Cardiac muscle cell (in vitro differentiated cells and primary cell): Measurements from ENCODE around the gene PHF2. TPM values are rescaled to one million over a fixed set of nuclear protein-coding genes. Genes with fewer than 3 reads are reported as not detected.

ENCODE experiments used
- DNase-seq, 2 donors: peaks; one replicate each; pipeline versions ENCODE4 v3.0.0 to v3.0.0-alpha.2; 2010 to 2017; ENCODE audit warnings: low read depth in 1 of 2, low spot score in 1 of 2
- H3K27ac ChIP-seq: fragments of 200-600 bp; sonication (generic); 2 replicates; pipeline ENCODE4 v1.5.1; 2016
- H3K27me3 ChIP-seq: fragments of 200-600 bp; sonication (generic); 2 replicates; pipeline ENCODE4 v1.6.0; 2016; ENCODE audit warnings: control low read depth
- H3K36me3 ChIP-seq: fragments of 200-600 bp; sonication (generic); 2 replicates; pipeline ENCODE4 v1.5.1; 2016; ENCODE audit warnings: control low read depth
- H3K4me1 ChIP-seq: fragments of 200-600 bp; sonication (generic); 2 replicates; pipeline ENCODE4 v1.8.1; 2017; ENCODE audit warnings: low read depth, mild to moderate bottlenecking, mixed run types
- H3K4me3 ChIP-seq: fragments of 200-600 bp; sonication (generic); 2 replicates; pipeline ENCODE4 v1.5.1; 2016; ENCODE audit warnings: mild to moderate bottlenecking
- H3K9me3 ChIP-seq: fragments of 200-600 bp; sonication (generic); 2 replicates; pipeline ENCODE4 v1.5.1; 2017; ENCODE audit warnings: low read depth, mild to moderate bottlenecking, control low read depth
- polyA plus RNA-seq: library from polyadenylated mRNA; unstranded; fragments of >200 nt; fragmentation: Nextera tagmentation; extraction: Ambion mirVana; gene quantifications from 2 replicates; pipeline ENCODE4 v1.2.1, GENCODE V29; 2016
- total RNA-seq: library from RNA; depleted of rRNA; stranded (reverse); fragments of >200 nt; gene quantifications from 2 replicates; pipeline ENCODE4 v1.2.3, GENCODE V29; 2016
- TF ChIP-seq, protein P1 (sequence below): IDR thresholded peaks from 2 replicates; pipeline ENCODE4 v1.5.1; 2012; ENCODE audit warnings: low read depth, mild to moderate bottlenecking, low read length

The PHF2 gene
- total and polyA plus RNA-seq, 2 experiments from 2014 or later, result 14.1 to 33.7 TPM

DNA sequence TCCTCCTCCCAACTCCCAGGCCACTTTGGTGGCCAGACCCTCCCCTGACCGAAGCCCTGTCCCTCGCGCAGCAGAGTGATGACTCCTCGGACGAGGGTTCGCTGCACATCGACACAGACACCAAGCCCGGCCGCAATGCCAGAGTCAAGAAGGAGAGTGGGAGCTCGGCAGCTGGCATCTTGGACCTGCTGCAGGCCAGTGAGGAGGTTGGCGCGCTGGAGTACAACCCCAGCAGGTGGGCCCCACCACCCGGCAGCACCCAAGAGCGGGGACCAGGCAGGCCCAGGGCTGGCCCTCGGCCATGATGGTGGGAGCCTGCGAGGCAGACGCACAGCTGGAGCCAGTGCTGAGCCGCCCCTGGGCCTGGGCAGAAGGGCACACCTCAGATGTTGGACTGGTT lies 90.6 kb downstream of the PHF2 start:
- no peaks in the 10 kb centered on the region for H3K36me3 ChIP-seq
- DNase-seq, result no peak
- H3K4me3 ChIP-seq, result no peak overlapping the region
- no peak overlapping the region for H3K27ac ChIP-seq
- no peaks in the 10 kb centered on the region for H3K4me1 ChIP-seq
- no peaks in the 10 kb centered on the region for H3K9me3 ChIP-seq
- TF ChIP-seq, protein P1, sequence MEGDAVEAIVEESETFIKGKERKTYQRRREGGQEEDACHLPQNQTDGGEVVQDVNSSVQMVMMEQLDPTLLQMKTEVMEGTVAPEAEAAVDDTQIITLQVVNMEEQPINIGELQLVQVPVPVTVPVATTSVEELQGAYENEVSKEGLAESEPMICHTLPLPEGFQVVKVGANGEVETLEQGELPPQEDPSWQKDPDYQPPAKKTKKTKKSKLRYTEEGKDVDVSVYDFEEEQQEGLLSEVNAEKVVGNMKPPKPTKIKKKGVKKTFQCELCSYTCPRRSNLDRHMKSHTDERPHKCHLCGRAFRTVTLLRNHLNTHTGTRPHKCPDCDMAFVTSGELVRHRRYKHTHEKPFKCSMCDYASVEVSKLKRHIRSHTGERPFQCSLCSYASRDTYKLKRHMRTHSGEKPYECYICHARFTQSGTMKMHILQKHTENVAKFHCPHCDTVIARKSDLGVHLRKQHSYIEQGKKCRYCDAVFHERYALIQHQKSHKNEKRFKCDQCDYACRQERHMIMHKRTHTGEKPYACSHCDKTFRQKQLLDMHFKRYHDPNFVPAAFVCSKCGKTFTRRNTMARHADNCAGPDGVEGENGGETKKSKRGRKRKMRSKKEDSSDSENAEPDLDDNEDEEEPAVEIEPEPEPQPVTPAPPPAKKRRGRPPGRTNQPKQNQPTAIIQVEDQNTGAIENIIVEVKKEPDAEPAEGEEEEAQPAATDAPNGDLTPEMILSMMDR, result no peak
- H3K27me3 ChIP-seq, result no peaks in the 10 kb centered on the region

DNA sequence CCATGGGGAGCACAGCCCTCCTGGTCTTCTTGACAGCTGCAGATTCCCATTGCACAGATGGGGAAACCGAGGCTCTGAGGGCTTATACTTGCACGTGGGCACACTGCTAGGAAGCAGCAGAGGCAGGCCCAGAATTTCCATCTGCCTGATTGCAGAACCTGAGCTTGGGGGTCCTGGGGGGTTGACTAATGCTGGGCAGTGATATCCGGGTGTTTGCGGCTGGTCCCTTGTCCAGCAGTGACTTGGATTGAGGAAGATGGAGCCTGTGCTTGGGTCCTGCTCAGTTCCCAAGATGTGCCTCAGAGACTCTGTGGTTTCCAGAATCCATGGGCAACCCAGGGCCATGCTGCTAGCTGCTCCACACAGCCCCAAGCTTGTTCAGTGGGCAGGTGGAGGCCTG lies 91.2 kb downstream of the PHF2 start:
- TF ChIP-seq, protein P1, result no peak
- no peak overlapping the region for H3K27ac ChIP-seq
- DNase-seq, result no peak
- H3K4me3 ChIP-seq, result no peak overlapping the region
- H3K9me3 ChIP-seq, result no peaks in the 10 kb centered on the region
- H3K27me3 ChIP-seq, result no peaks in the 10 kb centered on the region
- H3K4me1 ChIP-seq, result no peaks in the 10 kb centered on the region
- no peaks in the 10 kb centered on the region for H3K36me3 ChIP-seq

DNA sequence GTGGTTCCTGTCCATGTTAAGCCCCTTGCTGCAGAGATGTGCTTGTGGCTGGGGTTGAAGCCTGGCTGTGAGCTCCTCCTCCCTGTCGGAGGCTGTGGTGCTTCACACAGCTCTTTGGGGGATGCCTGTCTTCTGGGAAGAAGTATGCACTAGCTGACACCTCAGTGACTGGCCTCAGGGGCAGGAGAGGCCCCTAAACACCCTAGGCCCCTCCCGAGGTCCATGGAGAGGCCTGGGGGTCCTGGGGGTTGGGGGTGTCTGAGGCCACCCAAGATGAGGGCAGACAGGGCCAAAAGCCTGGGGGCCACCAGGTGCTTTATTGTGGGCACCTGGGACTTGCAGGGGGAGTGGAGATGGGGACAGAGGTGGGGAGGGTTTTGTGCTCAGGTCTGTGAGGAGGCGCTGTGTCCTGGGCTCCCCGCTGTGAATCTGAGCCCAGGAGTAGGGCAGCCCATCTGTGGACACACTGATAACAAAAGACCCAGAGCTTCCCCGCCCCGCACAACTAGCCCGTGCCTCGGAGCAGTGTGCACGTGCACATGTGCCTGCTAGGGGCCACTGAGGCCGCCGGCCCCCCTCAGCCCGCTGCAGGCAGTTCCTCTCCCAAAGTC lies 92.0 kb downstream of the PHF2 start:
- TF ChIP-seq, protein P1, result no peak
- Histone ChIP-seq H3K4me1 (no peaks in the 10 kb centered on the region), H3K4me3 (no peak overlapping the region), H3K27me3 (no peaks in the 10 kb centered on the region), H3K9me3 (no peaks in the 10 kb centered on the region), H3K27ac (no peak overlapping the region), H3K36me3 (no peaks in the 10 kb centered on the region)
- no peak for DNase-seq

DNA sequence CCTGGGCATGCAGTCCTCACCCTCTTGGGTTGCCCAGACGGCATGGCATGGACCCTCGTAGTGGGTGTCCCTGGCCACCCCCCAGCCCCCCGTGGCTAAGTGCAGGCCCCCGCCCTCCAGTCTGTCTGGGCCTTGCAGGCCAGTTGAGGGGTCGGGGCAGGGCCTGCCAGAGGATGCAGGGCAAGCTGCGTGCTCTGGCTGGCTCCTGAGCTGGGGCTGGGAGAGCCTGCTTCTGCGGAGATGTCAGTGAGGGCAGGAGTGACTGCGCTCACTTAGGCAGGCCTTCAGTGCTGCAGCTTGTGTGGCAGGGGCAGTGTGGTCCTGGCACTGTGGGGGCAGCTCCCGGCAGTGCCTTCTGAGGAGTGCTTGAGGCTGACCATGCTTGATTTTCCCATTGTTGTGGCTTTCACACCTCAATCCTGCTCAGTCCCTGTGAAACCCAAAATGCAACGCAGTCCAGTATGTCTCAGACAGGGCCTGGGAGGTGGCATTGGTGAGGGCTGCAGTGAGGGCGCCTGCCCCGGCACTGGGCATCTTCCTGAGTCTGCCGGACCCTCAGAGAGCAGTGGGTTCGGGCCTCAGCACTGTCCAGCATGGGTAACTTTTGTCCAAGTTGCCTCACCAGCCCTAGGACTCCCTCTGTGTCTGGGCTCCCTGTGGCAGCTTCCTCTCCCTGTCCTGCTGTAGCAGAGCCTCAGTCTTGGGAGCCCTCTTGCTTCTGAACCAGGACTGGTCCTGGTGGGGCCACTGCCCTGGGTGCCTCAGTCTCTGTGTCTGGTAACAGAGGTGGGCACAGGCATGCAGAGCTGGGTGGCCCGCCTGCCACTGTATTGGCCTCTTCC lies 93.0 kb downstream of the PHF2 start:
- Histone ChIP-seq H3K9me3 (no peaks in the 10 kb centered on the region), H3K4me3 (no peak overlapping the region), H3K27me3 (no peaks in the 10 kb centered on the region), H3K4me1 (no peaks in the 10 kb centered on the region), H3K27ac (no peak overlapping the region), H3K36me3 (no peaks in the 10 kb centered on the region)
- no peak for DNase-seq
- TF ChIP-seq, protein P1, result no peak

DNA sequence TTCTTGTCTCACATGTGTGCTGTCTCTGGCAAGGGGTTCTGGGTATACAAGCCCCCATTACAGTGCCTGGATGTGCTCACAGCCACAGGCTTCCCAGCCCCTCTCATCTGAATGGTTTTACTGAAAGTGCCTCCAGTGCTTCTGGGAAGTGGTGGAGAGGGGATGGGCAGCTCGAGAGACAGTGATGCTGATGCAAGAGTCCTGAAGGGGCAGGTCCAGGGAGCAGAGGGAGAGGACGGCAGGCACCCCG lies 93.5 kb downstream of the PHF2 start:
- Histone ChIP-seq H3K36me3 (no peaks in the 10 kb centered on the region), H3K9me3 (no peaks in the 10 kb centered on the region), H3K27me3 (no peaks in the 10 kb centered on the region), H3K4me1 (no peaks in the 10 kb centered on the region), H3K4me3 (no peak overlapping the region), H3K27ac (no peak overlapping the region)
- TF ChIP-seq, protein P1, result no peak
- DNase-seq, result peak in 1 of 2 donors; percentile 2
